DOHH2 (cell line): ENCODE data around the gene SLC5A11.

Source experiments
- EZH2phosphoT487 ChIP-seq: fragments of 200-600 bp; sonication (generic); IDR thresholded peaks from 2 replicates; pipeline ENCODE4 v1.6.1; 2017; ENCODE audit warnings: borderline replicate concordance, mild to moderate bottlenecking, antibody characterized with exemption, low read length, moderate library complexity, mixed read lengths
- TF ChIP-seq, protein P1 (sequence below): fragments of 200-600 bp; sonication (generic); IDR thresholded peaks from one replicate; pipeline ENCODE4 v1.5.1; 2014; ENCODE audit warnings: antibody characterized with exemption, mild to moderate bottlenecking, low read depth, low read length; ENCODE audit not compliant: poor library complexity, severe bottlenecking

GRCh38 chr16:24931091-24931490 lies 85.3 kb downstream of the SLC5A11 start:
- TF ChIP-seq EZH2phosphoT487 = no peak
- TF ChIP-seq, protein P1, sequence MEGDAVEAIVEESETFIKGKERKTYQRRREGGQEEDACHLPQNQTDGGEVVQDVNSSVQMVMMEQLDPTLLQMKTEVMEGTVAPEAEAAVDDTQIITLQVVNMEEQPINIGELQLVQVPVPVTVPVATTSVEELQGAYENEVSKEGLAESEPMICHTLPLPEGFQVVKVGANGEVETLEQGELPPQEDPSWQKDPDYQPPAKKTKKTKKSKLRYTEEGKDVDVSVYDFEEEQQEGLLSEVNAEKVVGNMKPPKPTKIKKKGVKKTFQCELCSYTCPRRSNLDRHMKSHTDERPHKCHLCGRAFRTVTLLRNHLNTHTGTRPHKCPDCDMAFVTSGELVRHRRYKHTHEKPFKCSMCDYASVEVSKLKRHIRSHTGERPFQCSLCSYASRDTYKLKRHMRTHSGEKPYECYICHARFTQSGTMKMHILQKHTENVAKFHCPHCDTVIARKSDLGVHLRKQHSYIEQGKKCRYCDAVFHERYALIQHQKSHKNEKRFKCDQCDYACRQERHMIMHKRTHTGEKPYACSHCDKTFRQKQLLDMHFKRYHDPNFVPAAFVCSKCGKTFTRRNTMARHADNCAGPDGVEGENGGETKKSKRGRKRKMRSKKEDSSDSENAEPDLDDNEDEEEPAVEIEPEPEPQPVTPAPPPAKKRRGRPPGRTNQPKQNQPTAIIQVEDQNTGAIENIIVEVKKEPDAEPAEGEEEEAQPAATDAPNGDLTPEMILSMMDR = no peak
